ENCODE results near the gene TDRD9. TPM values are rescaled to one million over a fixed set of nuclear protein-coding genes. Genes with fewer than 3 reads are reported as not detected.

Gene TDRD9
- total and polyA plus RNA-seq, 8 donors = 0.63 to 9.1 (median 2.2) TPM

DNA sequence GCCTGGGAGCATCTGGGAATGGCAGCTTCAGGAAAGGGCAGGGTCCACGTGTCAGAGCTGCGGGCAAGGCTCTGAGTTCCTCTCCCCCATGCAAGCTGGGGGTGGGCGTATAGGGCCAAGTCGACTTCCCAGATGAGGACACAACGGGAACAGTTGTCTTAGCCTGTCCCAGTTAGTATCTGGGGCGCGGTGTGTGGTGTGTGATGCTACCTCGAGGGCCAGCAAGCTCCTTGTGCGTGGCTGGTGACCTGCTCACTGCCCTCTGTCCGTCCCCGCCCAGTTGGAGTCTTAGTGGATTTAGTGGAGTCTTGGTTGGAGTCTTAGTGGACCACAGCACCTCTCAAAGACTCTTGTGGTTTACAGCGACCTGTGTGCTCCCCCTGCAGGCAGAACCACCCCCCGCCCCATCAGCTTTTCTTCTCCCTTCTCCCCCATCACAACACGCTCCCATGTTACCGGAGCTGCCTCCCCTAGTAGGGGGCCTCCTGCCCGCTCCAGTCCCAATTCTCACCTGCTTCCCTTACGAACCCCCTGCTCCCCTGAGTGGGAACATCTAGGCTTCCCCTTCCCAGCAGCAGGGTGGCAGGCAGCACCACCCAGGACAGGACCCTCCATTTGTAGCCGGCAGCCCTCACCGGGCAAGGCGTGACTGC, 165.9 kb downstream of the TDRD9 start:
- intact Hi-C loops (cut with DNase I) = no loop called here
- ATAC-seq (no peak), DNase-seq (no peak)
- Histone ChIP-seq H3K9me3 (no peaks in the 10 kb centered on the region), H3K4me3 (no peak overlapping the region), H3K27ac (no peak overlapping the region), H3K4me1 (peaks cover 0 to 8% of the 10 kb centered on the region in 2 donors), H3K36me3 (no peaks in the 10 kb centered on the region), H3K27me3 (peaks cover 0 to 46% of the 10 kb centered on the region in 2 donors)
- TF ChIP-seq CTCF (IDR thresholded peaks at IDR 0.05) = no peak

GRCh38 chr14:104094709-104095425, 166.6 kb downstream of the TDRD9 start:
- Histone ChIP-seq H3K27ac (no peak overlapping the region), H3K4me3 (no peak overlapping the region), H3K36me3 (no peaks in the 10 kb centered on the region), H3K4me1 (peaks cover 0 to 8% of the 10 kb centered on the region in 2 donors), H3K9me3 (no peaks in the 10 kb centered on the region), H3K27me3 (peaks cover 0 to 46% of the 10 kb centered on the region in 2 donors)
- peak in 3 of 4 donors; percentile 53 to 92 (median 71) for DNase-seq
- TF ChIP-seq CTCF (IDR thresholded peaks at IDR 0.05) = peak; percentile 86 to 93
- intact Hi-C loops (cut with DNase I) = no loop called here
- ATAC-seq = peak; percentile 90

- H3K4me1 ChIP-seq = peaks cover under 1 to 8% of the 10 kb centered on the region in 2 donors
- TF ChIP-seq CTCF (IDR thresholded peaks at IDR 0.05) = no peak
- intact Hi-C loops (cut with DNase I) = no loop called here
- ATAC-seq = no peak
- H3K4me3 ChIP-seq = no peak overlapping the region
- H3K27ac ChIP-seq = no peak overlapping the region
- peak in 1 of 4 donors; percentile 67 for DNase-seq
- H3K9me3 ChIP-seq = no peaks in the 10 kb centered on the region
- no peaks in the 10 kb centered on the region for H3K36me3 ChIP-seq
- H3K27me3 ChIP-seq = peaks cover 0 to 46% of the 10 kb centered on the region in 2 donors
Measured at GRCh38 chr14:104095426-104096310, 167.4 kb downstream of the TDRD9 start.

GRCh38 chr14:104096318-104096717, 168.1 kb downstream of the TDRD9 start:
- no peak for ATAC-seq
- Histone ChIP-seq H3K4me1 (peaks cover 7 to 8% of the 10 kb centered on the region in 2 donors), H3K27ac (no peak overlapping the region), H3K4me3 (no peak overlapping the region), H3K27me3 (peaks cover 0 to 46% of the 10 kb centered on the region in 2 donors), H3K36me3 (no peaks in the 10 kb centered on the region), H3K9me3 (no peaks in the 10 kb centered on the region)
- DNase-seq = peak in 1 of 4 donors; percentile 47
- intact Hi-C loops (cut with DNase I) = no loop called here
- no peak for TF ChIP-seq CTCF (IDR thresholded peaks at IDR 0.05)
